Astrocyte (in vitro differentiated cells and primary cell): ENCODE data around the gene SATB2. TPM values are rescaled to one million over a fixed set of nuclear protein-coding genes. Genes with fewer than 3 reads are reported as not detected.

Source experiments
- DNase-seq: peaks from one replicate; pipeline ENCODE4 v3.0.0-alpha.2; 2010; ENCODE audit warnings: low read depth
- FAIRE-seq: peaks from 2 replicates; lab custom pipeline; 2011; peaks lifted over from hg19 to GRCh38; lab: Jason Lieb, UNC
- H2AFZ ChIP-seq: 2 replicates; pipeline ENCODE4 v1.6.0; 2012; ENCODE audit warnings: low read depth, low read length, inconsistent platforms
- H3K27ac ChIP-seq: 2 replicates; pipeline ENCODE4 v1.5.1; 2011; ENCODE audit warnings: low read depth, low read length, inconsistent platforms
- H3K27me3 ChIP-seq: 2 replicates; pipeline ENCODE4 v1.6.0; 2011; ENCODE audit warnings: low read length, inconsistent platforms; ENCODE audit not compliant: insufficient read depth
- H3K36me3 ChIP-seq: 2 replicates; pipeline ENCODE4 v1.5.1; 2011; ENCODE audit warnings: low read length, inconsistent platforms; ENCODE audit not compliant: insufficient read depth
- H3K4me1 ChIP-seq: 2 replicates; pipeline ENCODE4 v1.5.1; 2011; ENCODE audit warnings: low read length, inconsistent platforms; ENCODE audit not compliant: insufficient read depth
- H3K4me2 ChIP-seq: 2 replicates; pipeline ENCODE4 v1.6.0; 2012; ENCODE audit warnings: low read length, inconsistent platforms
- H3K4me3 ChIP-seq: 2 replicates; pipeline ENCODE4 v1.5.1; 2011; ENCODE audit warnings: low read depth, mild to moderate bottlenecking, low read length, inconsistent platforms; ENCODE audit not compliant: insufficient read depth
- H3K79me2 ChIP-seq: 2 replicates; pipeline ENCODE4 v1.6.0; 2012; ENCODE audit warnings: mild to moderate bottlenecking, low read length, inconsistent platforms; ENCODE audit not compliant: insufficient read depth
- H3K9ac ChIP-seq: 2 replicates; pipeline ENCODE4 v1.6.0; 2012; ENCODE audit warnings: mild to moderate bottlenecking, low read length, inconsistent platforms
- H3K9me3 ChIP-seq: 2 replicates; pipeline ENCODE4 v1.5.1; 2012; ENCODE audit warnings: low read depth, mild to moderate bottlenecking, low read length, inconsistent platforms; ENCODE audit not compliant: insufficient read depth
- H4K20me1 ChIP-seq: 2 replicates; pipeline ENCODE4 v1.6.0; 2012; ENCODE audit warnings: low read length, inconsistent platforms; ENCODE audit not compliant: insufficient read depth
- H3K27ac Mint-ChIP-seq: one replicate; pipeline ENCODE4 v1.8.0; 2021; ENCODE audit warnings: mild to moderate bottlenecking, mixed read lengths; ENCODE audit not compliant: unreplicated experiment
- H3K27me3 Mint-ChIP-seq: one replicate; pipeline ENCODE4 v1.8.0; 2021; ENCODE audit warnings: low read depth, mixed read lengths; ENCODE audit not compliant: unreplicated experiment
- H3K36me3 Mint-ChIP-seq: one replicate; pipeline ENCODE4 v1.8.0; 2021; ENCODE audit warnings: low read depth, mixed read lengths; ENCODE audit not compliant: unreplicated experiment
- H3K4me1 Mint-ChIP-seq: one replicate; pipeline ENCODE4 v1.8.0; 2021; ENCODE audit warnings: low read depth, mixed read lengths; ENCODE audit not compliant: unreplicated experiment
- H3K4me3 Mint-ChIP-seq: one replicate; pipeline ENCODE4 v1.8.0; 2021; ENCODE audit warnings: mild to moderate bottlenecking, moderate library complexity, mixed read lengths; ENCODE audit not compliant: unreplicated experiment
- H3K9me3 Mint-ChIP-seq: one replicate; pipeline ENCODE4 v1.8.0; 2021; ENCODE audit warnings: mild to moderate bottlenecking, mixed read lengths; ENCODE audit not compliant: unreplicated experiment
- CTCF ChIP-seq: IDR thresholded peaks from 2 replicates; pipeline ENCODE4 v1.5.1; 2011; ENCODE audit warnings: low read depth, mild to moderate bottlenecking, inconsistent platforms, low read length, moderate library complexity; ENCODE audit not compliant: insufficient read depth
- EZH2 ChIP-seq: IDR thresholded peaks from 2 replicates; pipeline ENCODE4 v1.6.1; 2012; ENCODE audit warnings: mild to moderate bottlenecking, low read length, inconsistent platforms; ENCODE audit not compliant: insufficient read depth
- total RNA-seq: library from RNA; stranded (reverse); gene quantifications from 2 replicates; pipeline ENCODE4 v1.2.1, GENCODE V29; 2021

The SATB2 gene
- total RNA-seq, 1 donor from 2014 or later, result 12.3 TPM

GRCh38 chr2:199395311-199395710 is 62.4 kb downstream of the SATB2 start:
- no peak overlapping the region for H3K27ac Mint-ChIP-seq
- H3K4me1 Mint-ChIP-seq, result no peaks in the 10 kb centered on the region
- Histone ChIP-seq H3K79me2 (no peaks in the 10 kb centered on the region), H3K27me3 (no peaks in the 10 kb centered on the region), H4K20me1 (no peaks in the 10 kb centered on the region), H3K27ac (no peak overlapping the region), H3K4me3 (no peak overlapping the region), H3K4me1 (no peaks in the 10 kb centered on the region), H3K36me3 (peaks cover 7% of the 10 kb centered on the region), H3K4me2 (no peak overlapping the region), H3K9me3 (no peaks in the 10 kb centered on the region), H2AFZ (no peak overlapping the region), H3K9ac (no peak overlapping the region)
- peaks cover 2% of the 10 kb centered on the region for H3K36me3 Mint-ChIP-seq
- peak; percentile 77 for DNase-seq
- no peak overlapping the region for H3K4me3 Mint-ChIP-seq
- TF ChIP-seq EZH2, result no peak
- TF ChIP-seq CTCF, result no peak
- no peak for FAIRE-seq
- H3K27me3 Mint-ChIP-seq, result no peaks in the 10 kb centered on the region
- no peaks in the 10 kb centered on the region for H3K9me3 Mint-ChIP-seq

- FAIRE-seq, result no peak
- H3K27me3 Mint-ChIP-seq, result no peaks in the 10 kb centered on the region
- Histone ChIP-seq H4K20me1 (no peaks in the 10 kb centered on the region), H2AFZ (no peak overlapping the region), H3K9me3 (no peaks in the 10 kb centered on the region), H3K4me1 (no peaks in the 10 kb centered on the region), H3K9ac (no peak overlapping the region), H3K79me2 (no peaks in the 10 kb centered on the region), H3K27me3 (no peaks in the 10 kb centered on the region), H3K27ac (no peak overlapping the region), H3K36me3 (peaks cover 7% of the 10 kb centered on the region), H3K4me3 (no peak overlapping the region), H3K4me2 (no peak overlapping the region)
- TF ChIP-seq CTCF (no peak), EZH2 (no peak)
- no peaks in the 10 kb centered on the region for H3K4me1 Mint-ChIP-seq
- H3K36me3 Mint-ChIP-seq, result no peaks in the 10 kb centered on the region
- H3K4me3 Mint-ChIP-seq, result no peak overlapping the region
- no peak overlapping the region for H3K27ac Mint-ChIP-seq
- no peaks in the 10 kb centered on the region for H3K9me3 Mint-ChIP-seq
- DNase-seq, result no peak
These were observed 65.4 kb downstream of the SATB2 start for GRCh38 chr2:199392363-199392762.

GRCh38 chr2:199388728-199389268 is 68.9 kb downstream of the SATB2 start:
- no peaks in the 10 kb centered on the region for H3K9me3 Mint-ChIP-seq
- Histone ChIP-seq H3K9me3 (no peaks in the 10 kb centered on the region), H3K4me3 (no peak overlapping the region), H3K4me1 (no peaks in the 10 kb centered on the region), H3K27me3 (no peaks in the 10 kb centered on the region), H2AFZ (no peak overlapping the region), H3K9ac (no peak overlapping the region), H4K20me1 (no peaks in the 10 kb centered on the region), H3K36me3 (no peaks in the 10 kb centered on the region), H3K79me2 (no peaks in the 10 kb centered on the region), H3K27ac (no peak overlapping the region), H3K4me2 (no peak overlapping the region)
- no peaks in the 10 kb centered on the region for H3K27me3 Mint-ChIP-seq
- H3K4me3 Mint-ChIP-seq, result no peak overlapping the region
- no peak for DNase-seq
- TF ChIP-seq CTCF (no peak), EZH2 (no peak)
- no peaks in the 10 kb centered on the region for H3K4me1 Mint-ChIP-seq
- no peaks in the 10 kb centered on the region for H3K36me3 Mint-ChIP-seq
- no peak for FAIRE-seq
- no peak overlapping the region for H3K27ac Mint-ChIP-seq
